Measurements from ENCODE around the gene CNNM2.

DNA sequence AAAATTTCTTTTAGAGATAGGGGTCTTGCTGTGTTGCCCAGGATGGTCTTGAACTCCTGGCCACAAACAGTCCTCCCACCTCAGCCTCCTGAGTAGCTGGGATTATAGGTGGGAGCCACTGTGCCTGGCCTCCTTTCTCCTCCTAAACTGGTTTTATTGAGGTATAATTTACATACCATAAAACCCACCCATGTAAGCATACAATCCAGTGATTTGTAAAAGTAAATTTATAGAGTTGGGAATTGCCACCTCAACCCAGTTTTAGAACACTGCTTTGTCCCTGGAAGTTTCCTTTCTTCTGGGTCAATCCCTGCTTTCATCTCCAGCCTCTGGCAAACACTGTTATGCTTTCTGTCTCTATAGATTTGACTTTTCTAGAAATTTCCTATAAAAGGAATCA lies 49.0 kb downstream of the CNNM2 start:
- TF ChIP-seq, protein P1, sequence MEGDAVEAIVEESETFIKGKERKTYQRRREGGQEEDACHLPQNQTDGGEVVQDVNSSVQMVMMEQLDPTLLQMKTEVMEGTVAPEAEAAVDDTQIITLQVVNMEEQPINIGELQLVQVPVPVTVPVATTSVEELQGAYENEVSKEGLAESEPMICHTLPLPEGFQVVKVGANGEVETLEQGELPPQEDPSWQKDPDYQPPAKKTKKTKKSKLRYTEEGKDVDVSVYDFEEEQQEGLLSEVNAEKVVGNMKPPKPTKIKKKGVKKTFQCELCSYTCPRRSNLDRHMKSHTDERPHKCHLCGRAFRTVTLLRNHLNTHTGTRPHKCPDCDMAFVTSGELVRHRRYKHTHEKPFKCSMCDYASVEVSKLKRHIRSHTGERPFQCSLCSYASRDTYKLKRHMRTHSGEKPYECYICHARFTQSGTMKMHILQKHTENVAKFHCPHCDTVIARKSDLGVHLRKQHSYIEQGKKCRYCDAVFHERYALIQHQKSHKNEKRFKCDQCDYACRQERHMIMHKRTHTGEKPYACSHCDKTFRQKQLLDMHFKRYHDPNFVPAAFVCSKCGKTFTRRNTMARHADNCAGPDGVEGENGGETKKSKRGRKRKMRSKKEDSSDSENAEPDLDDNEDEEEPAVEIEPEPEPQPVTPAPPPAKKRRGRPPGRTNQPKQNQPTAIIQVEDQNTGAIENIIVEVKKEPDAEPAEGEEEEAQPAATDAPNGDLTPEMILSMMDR (tag by site-specific recombination; IDR thresholded peaks at IDR 0.05): no peak
- TF ChIP-seq, protein P2, sequence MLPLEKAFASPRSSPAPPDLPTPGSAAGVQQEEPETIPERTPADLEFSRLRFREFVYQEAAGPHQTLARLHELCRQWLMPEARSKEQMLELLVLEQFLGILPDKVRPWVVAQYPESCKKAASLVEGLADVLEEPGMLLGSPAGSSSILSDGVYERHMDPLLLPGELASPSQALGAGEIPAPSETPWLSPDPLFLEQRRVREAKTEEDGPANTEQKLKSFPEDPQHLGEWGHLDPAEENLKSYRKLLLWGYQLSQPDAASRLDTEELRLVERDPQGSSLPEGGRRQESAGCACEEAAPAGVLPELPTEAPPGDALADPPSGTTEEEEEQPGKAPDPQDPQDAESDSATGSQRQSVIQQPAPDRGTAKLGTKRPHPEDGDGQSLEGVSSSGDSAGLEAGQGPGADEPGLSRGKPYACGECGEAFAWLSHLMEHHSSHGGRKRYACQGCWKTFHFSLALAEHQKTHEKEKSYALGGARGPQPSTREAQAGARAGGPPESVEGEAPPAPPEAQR (tag by site-specific recombination; IDR thresholded peaks at IDR 0.05): no peak
- no peak for TF ChIP-seq GLI2 (tag by site-specific recombination; IDR thresholded peaks at IDR 0.05; ENCODE audit: borderline replicate concordance, low read depth)
- TF ChIP-seq ZNF664 (tag by site-specific recombination; IDR thresholded peaks at IDR 0.05): no peak
- TF ChIP-seq, protein P3, sequence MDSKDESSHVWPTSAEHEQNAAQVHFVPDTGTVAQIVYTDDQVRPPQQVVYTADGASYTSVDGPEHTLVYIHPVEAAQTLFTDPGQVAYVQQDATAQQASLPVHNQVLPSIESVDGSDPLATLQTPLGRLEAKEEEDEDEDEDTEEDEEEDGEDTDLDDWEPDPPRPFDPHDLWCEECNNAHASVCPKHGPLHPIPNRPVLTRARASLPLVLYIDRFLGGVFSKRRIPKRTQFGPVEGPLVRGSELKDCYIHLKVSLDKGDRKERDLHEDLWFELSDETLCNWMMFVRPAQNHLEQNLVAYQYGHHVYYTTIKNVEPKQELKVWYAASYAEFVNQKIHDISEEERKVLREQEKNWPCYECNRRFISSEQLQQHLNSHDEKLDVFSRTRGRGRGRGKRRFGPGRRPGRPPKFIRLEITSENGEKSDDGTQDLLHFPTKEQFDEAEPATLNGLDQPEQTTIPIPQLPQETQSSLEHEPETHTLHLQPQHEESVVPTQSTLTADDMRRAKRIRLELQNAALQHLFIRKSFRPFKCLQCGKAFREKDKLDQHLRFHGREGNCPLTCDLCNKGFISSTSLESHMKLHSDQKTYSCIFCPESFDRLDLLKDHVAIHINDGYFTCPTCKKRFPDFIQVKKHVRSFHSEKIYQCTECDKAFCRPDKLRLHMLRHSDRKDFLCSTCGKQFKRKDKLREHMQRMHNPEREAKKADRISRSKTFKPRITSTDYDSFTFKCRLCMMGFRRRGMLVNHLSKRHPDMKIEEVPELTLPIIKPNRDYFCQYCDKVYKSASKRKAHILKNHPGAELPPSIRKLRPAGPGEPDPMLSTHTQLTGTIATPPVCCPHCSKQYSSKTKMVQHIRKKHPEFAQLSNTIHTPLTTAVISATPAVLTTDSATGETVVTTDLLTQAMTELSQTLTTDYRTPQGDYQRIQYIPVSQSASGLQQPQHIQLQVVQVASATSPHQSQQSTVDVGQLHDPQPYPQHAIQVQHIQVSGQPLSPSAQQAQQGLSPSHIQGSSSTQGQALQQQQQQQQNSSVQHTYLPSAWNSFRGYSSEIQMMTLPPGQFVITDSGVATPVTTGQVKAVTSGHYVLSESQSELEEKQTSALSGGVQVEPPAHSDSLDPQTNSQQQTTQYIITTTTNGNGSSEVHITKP (tag by site-specific recombination; IDR thresholded peaks at IDR 0.05): no peak
- no peak for TF ChIP-seq ZNF473 (tag by site-specific recombination; IDR thresholded peaks at IDR 0.05)
- no peak for TF ChIP-seq GLI4 (tag by site-specific recombination; IDR thresholded peaks at IDR 0.05)

All from HEK293 (cell line).